GM12873 (cell line): ENCODE data around the gene DHFR.
A peak's percentile ranks its signal among the peaks of the same experiment; 100 is the strongest.

Experiments
- CTCF ChIP-seq: IDR thresholded peaks from 2 replicates; pipeline ENCODE4 v1.5.1; 2012; ENCODE audit warnings: low read depth, mild to moderate bottlenecking, moderate library complexity, low read length, control low read depth; ENCODE audit not compliant: insufficient read depth; ENCODE audit errors: missing control alignments

Gene DHFR

DNA sequence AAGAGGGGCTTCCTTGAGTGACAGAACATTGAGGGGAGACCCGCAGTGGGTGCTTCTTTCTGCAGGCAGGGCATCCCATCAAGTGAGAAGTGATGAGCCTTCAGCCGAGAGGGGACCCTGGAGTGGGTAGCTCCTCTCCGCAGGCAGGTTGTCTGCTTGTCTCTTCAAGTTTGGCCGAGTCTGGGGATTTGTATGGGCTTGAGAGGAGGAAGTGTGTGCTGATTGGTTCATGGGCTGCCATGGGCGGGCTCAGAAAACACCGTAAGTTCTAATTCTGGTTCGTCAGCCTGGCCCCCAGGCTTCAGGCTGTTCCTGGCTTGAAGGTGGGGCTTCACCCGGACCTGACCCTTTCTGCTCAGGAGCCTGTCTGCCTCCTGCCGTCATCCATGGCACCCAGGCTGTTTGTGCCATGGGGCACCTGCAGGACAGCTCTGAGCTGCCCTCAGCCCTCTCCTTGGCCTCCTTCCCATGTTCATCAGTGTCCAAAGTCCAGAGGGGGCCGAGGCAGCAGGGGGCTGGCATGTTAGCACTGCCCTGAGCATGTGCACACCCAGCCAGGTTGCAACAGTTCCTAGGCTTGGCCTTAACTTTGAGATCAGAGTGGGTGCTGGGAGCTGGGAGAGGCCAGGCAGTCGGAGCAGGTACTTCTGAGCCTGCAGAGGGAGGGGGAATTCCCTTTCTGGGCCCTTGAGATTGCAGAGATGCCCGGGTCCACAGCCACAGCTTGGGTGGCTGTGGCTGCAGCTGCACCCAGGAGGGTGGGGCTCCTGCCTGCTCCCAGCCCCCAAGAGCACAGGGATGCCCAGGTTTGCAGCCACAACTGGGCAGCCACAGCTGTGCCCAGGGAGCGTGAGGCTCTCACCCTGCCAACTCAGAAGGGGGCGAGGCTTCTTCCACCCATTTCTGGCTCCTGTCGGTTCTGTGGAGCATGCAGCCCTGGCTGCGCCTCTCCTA, 13.5 kb upstream of the DHFR start:
- no peak for TF ChIP-seq CTCF

DNA sequence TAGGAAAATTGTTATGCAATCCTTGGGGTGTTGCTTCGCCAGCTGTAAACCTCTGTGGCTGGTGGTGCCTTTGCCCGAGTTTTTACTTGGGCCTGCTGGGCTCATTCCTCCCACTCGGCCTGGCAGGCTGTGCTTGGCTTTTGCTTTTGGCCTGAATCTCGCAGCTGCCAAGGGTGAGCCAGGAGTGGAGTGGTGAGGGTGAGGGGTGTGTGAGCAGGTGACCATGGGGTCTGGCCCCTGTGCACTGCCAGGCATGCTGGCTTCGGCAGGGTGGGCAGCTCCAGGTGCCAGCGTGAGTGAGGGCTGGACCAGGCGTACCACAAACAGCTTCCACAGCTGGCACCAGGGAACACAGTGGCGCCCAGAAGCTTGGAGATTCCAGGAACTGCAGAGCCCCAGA, 12.6 kb upstream of the DHFR start:
- TF ChIP-seq CTCF, result no peak

DNA sequence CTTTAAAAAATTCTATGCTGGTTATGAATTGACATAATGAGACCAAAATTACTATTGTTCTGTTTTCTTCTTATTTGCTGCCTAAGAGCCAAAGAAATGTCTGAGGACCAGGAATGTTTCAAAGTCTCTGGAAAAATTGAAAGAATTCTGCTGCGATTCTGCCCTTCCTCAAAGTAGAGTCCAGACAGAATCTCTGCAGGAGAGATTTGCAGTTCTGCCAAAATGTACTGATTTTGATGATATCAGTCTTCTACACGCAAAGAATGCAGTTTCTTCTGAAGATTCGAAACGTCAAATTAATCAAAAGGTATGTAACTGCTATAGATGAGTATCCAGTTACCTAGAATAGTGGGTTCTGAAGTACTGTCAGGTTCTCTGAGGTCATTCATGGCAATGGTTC, 10.3 kb upstream of the DHFR start:
- no peak for TF ChIP-seq CTCF

DNA sequence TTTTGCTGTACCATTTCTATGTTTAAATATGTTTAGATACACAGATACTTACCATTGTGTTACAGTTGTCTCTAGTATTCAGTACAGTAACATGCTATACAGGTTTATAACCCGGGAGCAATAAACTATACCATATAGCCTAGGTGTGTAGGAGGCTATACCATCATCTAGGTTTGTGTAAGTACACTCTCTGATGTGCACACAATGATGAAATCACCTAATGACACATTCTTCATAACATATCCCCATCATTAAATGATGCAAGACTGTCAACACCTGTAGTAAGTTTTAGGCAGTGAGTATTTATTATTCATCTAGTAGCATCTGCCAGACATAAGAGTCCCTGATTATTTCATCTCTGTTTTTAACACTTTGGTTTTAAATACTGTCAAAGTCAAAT, 7.3 kb upstream of the DHFR start:
- TF ChIP-seq CTCF, result no peak

DNA sequence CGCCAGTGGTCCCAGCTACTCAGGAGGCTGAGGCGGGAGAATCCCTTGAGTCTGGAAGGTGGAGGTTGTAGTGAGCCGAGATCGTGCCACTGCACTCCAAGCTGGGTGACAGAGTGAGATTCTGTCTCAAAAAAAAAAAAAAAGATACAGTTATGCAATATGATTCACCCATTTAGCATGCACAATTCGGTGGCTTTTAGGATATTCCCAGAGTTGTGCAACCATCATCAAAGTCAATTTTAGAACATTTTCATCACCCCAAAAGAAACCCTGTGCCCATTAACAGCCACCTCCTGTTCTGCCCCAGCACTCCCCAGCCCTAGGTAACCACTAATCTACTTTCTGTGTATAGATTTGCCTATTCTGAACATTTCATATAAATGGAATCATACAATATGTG, 4.3 kb upstream of the DHFR start:
- TF ChIP-seq CTCF, result no peak

DNA sequence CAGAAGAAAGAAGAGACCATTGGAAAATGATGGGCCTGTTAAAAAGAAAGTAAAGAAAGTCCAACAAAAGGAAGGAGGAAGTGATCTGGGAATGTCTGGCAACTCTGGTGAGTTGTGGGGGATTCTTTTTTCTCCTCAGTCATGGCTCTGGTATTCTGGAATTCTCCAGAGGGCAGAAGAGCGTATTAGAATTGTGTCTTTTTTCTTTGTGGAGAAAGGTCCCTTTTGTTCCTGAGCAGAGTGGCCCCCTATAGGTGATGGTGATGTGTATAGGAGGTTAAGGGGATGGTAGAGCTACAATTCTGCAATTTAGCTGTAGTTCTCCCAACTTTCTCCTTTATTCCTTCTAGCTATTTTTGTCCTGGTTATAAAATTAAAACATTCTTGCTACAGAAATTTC, 1.6 kb upstream of the DHFR start:
- peak; percentile 27 for TF ChIP-seq CTCF

DNA sequence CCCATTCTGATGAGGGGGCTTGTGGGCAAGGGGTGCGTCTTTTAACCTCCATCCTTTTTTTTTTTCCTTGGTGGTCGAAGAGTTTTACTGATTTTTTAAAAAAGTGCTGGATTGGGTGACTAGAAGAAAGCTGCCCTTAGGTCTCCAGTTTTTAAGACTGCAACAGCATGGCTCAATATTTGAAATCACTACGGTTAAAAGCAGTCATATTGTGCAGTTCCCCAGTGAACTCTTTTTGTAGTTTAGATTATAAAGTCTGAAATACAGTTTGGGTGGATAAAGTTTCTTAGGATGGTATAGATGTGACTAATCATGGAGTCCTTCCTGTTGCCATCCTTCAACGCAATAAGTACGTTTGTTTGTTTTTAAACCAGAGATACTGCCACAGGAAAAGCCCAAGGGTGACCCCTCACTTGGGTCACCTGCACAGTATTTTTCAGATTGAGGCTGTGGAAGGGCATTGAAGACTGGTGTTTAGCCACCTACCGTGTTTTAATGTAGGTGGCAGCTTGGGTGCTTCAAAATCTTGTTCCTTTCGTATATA, 520 bp upstream of the DHFR start:
- TF ChIP-seq CTCF, result no peak
